Nephron progenitor cell (in vitro differentiated cells): Measurements from ENCODE around the gene NOS1AP.

Experiments used
- DNase-seq: peaks from one replicate; pipeline ENCODE4 v3.0.0; 2021
- H3K27ac Mint-ChIP-seq: 2 replicates; pipeline ENCODE4 v1.8.0; 2021; ENCODE audit warnings: mild to moderate bottlenecking, moderate library complexity, mixed read lengths
- H3K27me3 Mint-ChIP-seq: 2 replicates; pipeline ENCODE4 v1.8.0; 2021; ENCODE audit warnings: mild to moderate bottlenecking, low read depth, mixed read lengths; ENCODE audit not compliant: poor library complexity
- H3K36me3 Mint-ChIP-seq: 2 replicates; pipeline ENCODE4 v1.8.0; 2021; ENCODE audit warnings: low read depth, mixed read lengths
- H3K4me1 Mint-ChIP-seq: 2 replicates; pipeline ENCODE4 v1.8.0; 2021; ENCODE audit warnings: mixed read lengths
- H3K4me3 Mint-ChIP-seq: 2 replicates; pipeline ENCODE4 v1.8.0; 2021; ENCODE audit warnings: mild to moderate bottlenecking, moderate library complexity, mixed read lengths
- H3K9me3 Mint-ChIP-seq: 2 replicates; pipeline ENCODE4 v1.8.0; 2021; ENCODE audit warnings: mild to moderate bottlenecking, moderate library complexity, mixed read lengths
- CTCF ChIP-seq: fragments of 200-600 bp; sonication (generic); IDR thresholded peaks from 2 replicates; pipeline ENCODE4 v1.5.0; 2021; ENCODE audit warnings: antibody characterized with exemption

NOS1AP gene

GRCh38 chr1:162219461-162219860 lies 150.0 kb downstream of the NOS1AP start:
- TF ChIP-seq CTCF: no peak
- Mint-ChIP-seq H3K27ac (peak overlapping the region; percentile 49), H3K4me1 (peaks cover 85% of the 10 kb centered on the region), H3K9me3 (no peaks in the 10 kb centered on the region), H3K27me3 (peaks cover 3% of the 10 kb centered on the region), H3K4me3 (no peak overlapping the region), H3K36me3 (no peaks in the 10 kb centered on the region)
- no peak for DNase-seq

- DNase-seq: no peak
- H3K27ac Mint-ChIP-seq: peak overlapping the region; percentile 49
- H3K4me1 Mint-ChIP-seq: peaks cover 91% of the 10 kb centered on the region
- H3K4me3 Mint-ChIP-seq: no peak overlapping the region
- no peak for TF ChIP-seq CTCF
- H3K9me3 Mint-ChIP-seq: no peaks in the 10 kb centered on the region
- H3K36me3 Mint-ChIP-seq: no peaks in the 10 kb centered on the region
- H3K27me3 Mint-ChIP-seq: peaks cover 7% of the 10 kb centered on the region
Measured at GRCh38 chr1:162220009-162220539, 150.6 kb downstream of the NOS1AP start.

GRCh38 chr1:162222014-162222413 lies 152.5 kb downstream of the NOS1AP start:
- peaks cover 10% of the 10 kb centered on the region for H3K27me3 Mint-ChIP-seq
- no peaks in the 10 kb centered on the region for H3K9me3 Mint-ChIP-seq
- DNase-seq: no peak
- H3K36me3 Mint-ChIP-seq: no peaks in the 10 kb centered on the region
- H3K27ac Mint-ChIP-seq: no peak overlapping the region
- no peak overlapping the region for H3K4me3 Mint-ChIP-seq
- peaks cover 83% of the 10 kb centered on the region for H3K4me1 Mint-ChIP-seq
- no peak for TF ChIP-seq CTCF

- Mint-ChIP-seq H3K36me3 (no peaks in the 10 kb centered on the region), H3K4me1 (peaks cover 79% of the 10 kb centered on the region), H3K27me3 (peaks cover 10% of the 10 kb centered on the region), H3K9me3 (no peaks in the 10 kb centered on the region), H3K27ac (no peak overlapping the region), H3K4me3 (no peak overlapping the region)
- TF ChIP-seq CTCF: no peak
- no peak for DNase-seq
Measured at GRCh38 chr1:162222730-162223129, 153.2 kb downstream of the NOS1AP start.

- Mint-ChIP-seq H3K4me3 (no peak overlapping the region), H3K9me3 (no peaks in the 10 kb centered on the region), H3K36me3 (no peaks in the 10 kb centered on the region), H3K27ac (no peak overlapping the region), H3K27me3 (peaks cover 12% of the 10 kb centered on the region), H3K4me1 (peaks cover 71% of the 10 kb centered on the region)
- TF ChIP-seq CTCF: no peak
- DNase-seq: no peak
Measured at GRCh38 chr1:162223488-162223887, 154.0 kb downstream of the NOS1AP start.

- no peak overlapping the region for H3K27ac Mint-ChIP-seq
- no peak overlapping the region for H3K4me3 Mint-ChIP-seq
- H3K4me1 Mint-ChIP-seq: peaks cover 64% of the 10 kb centered on the region
- peaks cover 12% of the 10 kb centered on the region for H3K27me3 Mint-ChIP-seq
- DNase-seq: no peak
- no peak for TF ChIP-seq CTCF
- no peaks in the 10 kb centered on the region for H3K36me3 Mint-ChIP-seq
- no peaks in the 10 kb centered on the region for H3K9me3 Mint-ChIP-seq
Measured at GRCh38 chr1:162224267-162224666, 154.8 kb downstream of the NOS1AP start.
